Stimulated activated naive CD8-positive, alpha-beta T cell treated with anti-CD3 and anti-CD28 coated beads, Interleukin-15, amount 100 ng/mL, for 72 hours (primary cell): ENCODE measurements around the gene PBX2.
A peak's percentile ranks its signal among the peaks of the same experiment; 100 is the strongest.
"Not testable (repeated sequence)": the region's sequence is repeated elsewhere in the genome, so short reads cannot be mapped to it uniquely, and the experiment has no call there.

ENCODE experiments used
- ATAC-seq: fragments of 150-1000 bp; cut with Tn5 transposase; 2 replicates; pipeline ENCODE4 v1.10.0; 2021; ENCODE audit warnings: mild to moderate bottlenecking, moderate library complexity
- DNase-seq, 2 donors: peaks; one replicate each; pipeline ENCODE4 v3.0.0; 2021 to 2022
- H3K27ac Mint-ChIP-seq, 2 donors: one replicate each; pipeline ENCODE4 v1.8.0; 2022; ENCODE audit warnings: mild to moderate bottlenecking in 2 of 2, mixed read lengths in 2 of 2, moderate library complexity in 2 of 2
- H3K27me3 Mint-ChIP-seq: one replicate; pipeline ENCODE4 v1.8.0; 2022; ENCODE audit warnings: mixed read lengths
- H3K4me1 Mint-ChIP-seq: one replicate; pipeline ENCODE4 v1.8.0; 2022; ENCODE audit warnings: mild to moderate bottlenecking, mixed read lengths
- H3K4me3 Mint-ChIP-seq, 2 donors: one replicate each; pipeline ENCODE4 v1.8.0; 2022; ENCODE audit warnings: mild to moderate bottlenecking in 2 of 2, mixed read lengths in 2 of 2, moderate library complexity in 1 of 2
- H3K9me3 Mint-ChIP-seq, 2 donors: one replicate each; pipeline ENCODE4 v1.8.0; 2022; ENCODE audit warnings: mixed read lengths in 2 of 2

PBX2 gene

GRCh38 chr6:32152769-32153563, 37.0 kb downstream of the PBX2 start:
- Mint-ChIP-seq H3K27me3 (peaks cover 20% of the 10 kb centered on the region), H3K4me3 (peak overlapping the region; percentile 91 to 95), H3K27ac (peak overlapping the region; percentile 89 to 91), H3K9me3 (no peaks in the 10 kb centered on the region), H3K4me1 (peaks cover 69% of the 10 kb centered on the region)
- DNase-seq (no peak), ATAC-seq (no peak)

DNA sequence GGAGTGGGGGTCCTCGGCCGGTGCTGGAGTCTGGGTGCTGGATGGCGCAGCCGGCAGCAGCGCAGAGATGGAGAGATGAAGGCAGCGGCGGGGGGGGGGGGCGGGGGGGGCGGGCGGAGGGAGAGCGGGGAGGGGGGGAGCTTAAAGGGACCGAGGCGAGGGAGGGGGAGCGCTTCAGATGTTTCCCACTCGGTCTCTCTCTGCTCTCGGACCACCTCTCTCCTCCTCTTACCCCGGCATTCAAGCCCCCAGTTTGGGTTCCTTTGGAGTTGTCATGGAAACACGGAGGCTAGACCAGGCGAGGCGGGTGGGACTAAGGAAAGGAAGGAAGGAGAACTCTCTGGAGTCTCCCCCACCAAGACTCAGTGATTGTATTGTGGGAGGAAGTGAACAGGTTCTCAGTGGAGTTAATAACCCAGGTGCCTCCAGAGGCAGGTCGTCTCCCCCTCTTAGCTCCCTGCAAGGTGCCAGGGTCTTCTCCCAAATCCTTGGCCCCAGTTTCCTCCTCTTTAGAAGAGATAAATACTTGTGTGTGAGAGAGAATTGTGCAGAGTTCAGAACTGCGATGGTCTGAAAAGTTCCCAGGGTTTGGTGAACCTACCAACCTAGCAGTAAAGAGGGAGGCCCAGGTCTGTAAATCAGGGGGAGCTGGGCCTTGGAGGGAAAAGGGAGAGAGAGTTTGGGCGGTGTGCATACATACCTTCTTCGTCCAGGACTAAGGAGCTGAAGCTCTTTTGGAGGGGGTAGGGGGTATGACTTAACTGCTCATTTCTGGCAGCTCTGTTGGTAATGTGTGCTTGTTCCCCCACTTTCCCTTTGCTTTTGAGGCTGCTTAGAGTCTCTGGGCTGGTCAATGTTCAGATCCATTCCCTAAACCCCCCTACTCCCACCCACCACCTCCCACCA, 37.9 kb downstream of the PBX2 start, which contains the start of gene PRRT1:
PRRT1 (minus strand) TSS at position 77 of the 906 bp plus-strand sequence. CDS start 112 bp downstream, outside the sequence.
- Mint-ChIP-seq H3K27ac (peak within 1 kb of the TSS; percentile 64 to 78), H3K4me3 (peak within 1 kb of the TSS; percentile 91 to 95), H3K27me3 (peaks cover 22% of the 10 kb centered on the region), H3K4me1 (peaks cover 74% of the 10 kb centered on the region), H3K9me3 (no peaks in the 10 kb centered on the region)
- DNase-seq = no peak
- ATAC-seq = no peak

GRCh38 chr6:32151181-32151862, 38.7 kb downstream of the PBX2 start:
- DNase-seq (no peak), ATAC-seq (no peak)
- Mint-ChIP-seq H3K9me3 (no peaks in the 10 kb centered on the region), H3K27ac (peak overlapping the region; percentile 35 to 64), H3K4me1 (peaks cover 74% of the 10 kb centered on the region), H3K27me3 (peaks cover 22% of the 10 kb centered on the region), H3K4me3 (peak overlapping the region; percentile 77 to 84)

DNA sequence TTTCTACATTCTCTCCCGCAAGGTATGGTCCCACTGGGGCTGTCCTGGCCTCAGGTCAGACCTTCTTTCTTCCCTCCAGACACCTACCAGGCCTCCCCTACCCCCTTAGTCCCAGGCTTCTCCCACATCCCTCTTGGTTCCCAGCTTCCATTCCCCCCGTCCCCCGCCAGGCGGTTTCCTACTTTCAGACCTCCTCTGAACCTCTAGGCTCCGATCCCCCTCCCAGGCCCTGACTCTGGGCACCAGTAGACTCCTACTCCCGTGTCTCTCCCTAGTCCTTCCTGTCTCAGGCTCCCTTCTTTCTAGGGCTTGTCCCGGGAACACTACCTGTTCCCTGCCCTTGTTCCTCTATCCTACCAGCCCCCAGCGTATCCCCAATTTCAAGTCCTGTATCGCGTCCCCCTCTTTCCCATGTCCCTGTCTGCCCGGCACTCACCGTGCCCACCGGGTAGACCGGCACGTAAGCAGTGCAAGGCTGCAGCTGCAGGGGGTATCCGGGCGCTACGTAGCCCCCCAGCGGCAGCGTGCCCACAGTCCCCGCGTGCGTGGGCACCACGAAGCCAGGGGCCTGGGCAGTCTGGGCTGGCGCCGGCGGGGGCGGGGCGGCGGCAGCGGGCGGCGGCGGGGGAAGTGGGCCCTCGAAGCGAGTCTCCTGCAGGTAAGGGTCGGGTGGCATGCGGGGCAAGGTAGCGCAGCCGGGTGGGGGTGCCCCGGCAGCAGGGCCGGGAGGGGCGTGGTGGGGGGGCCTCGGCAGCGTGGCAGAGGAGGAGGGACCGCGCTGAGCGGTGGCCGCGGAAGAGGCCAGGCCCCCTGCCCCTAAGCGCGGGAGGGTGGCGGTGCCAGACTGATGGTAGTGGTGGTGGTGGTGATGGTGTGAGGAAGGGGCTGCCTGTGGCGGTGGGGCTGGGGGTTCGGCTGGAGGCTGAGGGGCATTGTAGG, 39.8 kb downstream of the PBX2 start:
- ATAC-seq (no peak), DNase-seq (no peak)
- Mint-ChIP-seq H3K27me3 (peaks cover 22% of the 10 kb centered on the region), H3K4me3 (peak overlapping the region; percentile 77 to 84), H3K9me3 (no peaks in the 10 kb centered on the region), H3K4me1 (peaks cover 65% of the 10 kb centered on the region), H3K27ac (peak overlapping the region in 1 of 2 donors; percentile 31)

GRCh38 chr6:32149092-32149755, 40.8 kb downstream of the PBX2 start:
- Mint-ChIP-seq H3K27me3 (peaks cover 22% of the 10 kb centered on the region), H3K4me3 (peak overlapping the region; percentile 83 to 89), H3K27ac (peak overlapping the region; percentile 53 to 77), H3K4me1 (peaks cover 56% of the 10 kb centered on the region), H3K9me3 (no peaks in the 10 kb centered on the region)
- no peak for DNase-seq
- peak; percentile 4 for ATAC-seq

DNA sequence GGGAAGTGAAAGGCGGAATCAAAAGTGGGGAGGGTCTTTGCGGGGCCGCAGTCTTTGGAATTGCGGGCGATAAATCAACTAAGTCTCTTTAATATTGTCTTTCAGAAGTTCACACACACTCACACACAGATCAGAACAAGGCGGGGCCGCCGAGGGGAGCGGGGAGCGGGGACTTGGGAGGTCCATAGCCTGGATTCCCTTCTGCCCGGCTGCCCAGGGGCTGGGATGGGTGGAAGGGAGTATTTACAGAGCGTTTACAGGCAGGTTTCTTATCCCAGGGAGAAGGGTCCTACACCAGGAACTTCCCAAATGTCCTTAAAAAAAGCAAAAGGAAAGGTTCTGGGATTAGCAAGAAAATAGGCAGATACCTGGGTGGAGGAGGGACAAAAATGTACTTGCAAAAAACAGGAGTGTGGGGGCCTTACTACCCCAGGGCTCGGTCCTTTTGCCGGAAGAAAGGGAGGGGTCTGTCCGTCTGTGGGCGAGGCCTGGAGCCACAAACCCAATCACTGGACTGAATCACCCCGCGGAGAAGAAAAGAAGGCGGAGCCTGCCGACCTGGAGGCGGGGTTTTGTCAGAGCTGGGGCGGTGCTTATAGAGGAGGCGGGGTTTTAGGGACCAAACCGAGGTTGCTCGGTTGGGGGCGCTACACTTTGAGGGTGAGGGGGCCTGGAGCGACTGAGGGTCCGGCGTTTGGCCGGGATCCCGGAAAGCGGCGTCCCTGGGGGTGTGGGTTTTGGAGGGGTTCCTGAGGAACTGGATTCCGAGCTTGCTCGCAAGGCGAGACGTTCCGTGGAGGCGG, 41.5 kb downstream of the PBX2 start:
- peak overlapping the region; percentile 83 to 89 for H3K4me3 Mint-ChIP-seq
- H3K4me1 Mint-ChIP-seq = peaks cover 55% of the 10 kb centered on the region
- H3K27me3 Mint-ChIP-seq = peaks cover 22% of the 10 kb centered on the region
- peak overlapping the region; percentile 53 to 77 for H3K27ac Mint-ChIP-seq
- no peaks in the 10 kb centered on the region for H3K9me3 Mint-ChIP-seq
- DNase-seq = peak; percentile 81 to 86
- peak; percentile 79 for ATAC-seq

GRCh38 chr6:32147401-32148132, 42.4 kb downstream of the PBX2 start:
- peaks cover 22% of the 10 kb centered on the region for H3K27me3 Mint-ChIP-seq
- no peak overlapping the region for H3K27ac Mint-ChIP-seq
- peak overlapping the region; percentile 83 to 89 for H3K4me3 Mint-ChIP-seq
- H3K4me1 Mint-ChIP-seq = peaks cover 45% of the 10 kb centered on the region
- DNase-seq = no peak
- no peaks in the 10 kb centered on the region for H3K9me3 Mint-ChIP-seq
- no peak for ATAC-seq

GRCh38 chr6:32146687-32147086, 43.3 kb downstream of the PBX2 start:
- H3K27ac Mint-ChIP-seq = peak overlapping the region in 1 of 2 donors; percentile 28
- H3K4me3 Mint-ChIP-seq = no peak overlapping the region
- no peaks in the 10 kb centered on the region for H3K9me3 Mint-ChIP-seq
- peaks cover 37% of the 10 kb centered on the region for H3K4me1 Mint-ChIP-seq
- ATAC-seq = no peak
- peaks cover 22% of the 10 kb centered on the region for H3K27me3 Mint-ChIP-seq
- DNase-seq = no peak

GRCh38 chr6:32146287-32146686, 43.7 kb downstream of the PBX2 start:
- H3K9me3 Mint-ChIP-seq = no peaks in the 10 kb centered on the region
- H3K27ac Mint-ChIP-seq = no peak overlapping the region
- ATAC-seq (no peak), DNase-seq (no peak)
- peaks cover 22% of the 10 kb centered on the region for H3K27me3 Mint-ChIP-seq
- H3K4me3 Mint-ChIP-seq = no peak overlapping the region
- H3K4me1 Mint-ChIP-seq = peaks cover 33% of the 10 kb centered on the region

GRCh38 chr6:32144238-32144637, 45.8 kb downstream of the PBX2 start:
- DNase-seq, ATAC-seq, H3K4me3 Mint-ChIP-seq, H3K27ac Mint-ChIP-seq, H3K9me3 Mint-ChIP-seq: not testable (repeated sequence)
- Mint-ChIP-seq H3K4me1 (peaks cover 18% of the 10 kb centered on the region), H3K27me3 (peaks cover 14% of the 10 kb centered on the region)

DNA sequence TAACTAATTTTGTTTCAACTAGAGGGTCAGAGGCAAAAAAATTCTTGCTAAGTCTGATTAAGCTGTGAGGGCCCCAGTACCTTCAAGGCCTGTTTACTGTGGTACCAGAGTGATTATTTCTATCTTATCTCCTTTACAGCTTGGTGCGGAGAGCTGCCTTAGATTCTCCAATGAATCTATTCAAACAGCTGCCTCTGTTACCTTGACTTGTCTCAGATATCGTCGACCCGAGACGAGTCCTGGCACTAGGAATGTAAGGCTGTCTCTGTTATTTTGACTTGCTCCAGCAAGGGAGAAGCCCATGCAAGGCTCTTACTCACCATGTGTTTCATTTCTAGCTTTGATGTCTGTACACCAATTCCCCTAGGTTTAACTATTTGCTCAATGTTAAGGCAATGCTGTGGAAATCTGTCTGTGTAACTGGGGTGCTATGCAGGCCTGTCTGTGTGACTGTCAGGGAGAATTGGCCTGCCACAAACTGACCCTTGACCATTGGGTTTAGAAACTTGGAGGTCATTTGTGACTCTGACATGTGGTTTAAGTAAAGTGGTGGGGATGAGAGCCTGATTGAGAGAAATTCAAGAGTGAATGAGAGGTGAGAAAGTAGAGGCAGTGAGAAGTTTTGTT, 49.5 kb downstream of the PBX2 start:
- H3K27ac Mint-ChIP-seq = no peak overlapping the region
- H3K4me3 Mint-ChIP-seq = no peak overlapping the region
- DNase-seq = no peak
- H3K27me3 Mint-ChIP-seq = no peaks in the 10 kb centered on the region
- H3K9me3 Mint-ChIP-seq = no peaks in the 10 kb centered on the region
- H3K4me1 Mint-ChIP-seq = no peaks in the 10 kb centered on the region
- no peak for ATAC-seq

- no peaks in the 10 kb centered on the region for H3K4me1 Mint-ChIP-seq
- no peaks in the 10 kb centered on the region for H3K27me3 Mint-ChIP-seq
- ATAC-seq (no peak), DNase-seq (no peak)
- H3K9me3 Mint-ChIP-seq = no peaks in the 10 kb centered on the region
- H3K4me3 Mint-ChIP-seq = no peak overlapping the region
- no peak overlapping the region for H3K27ac Mint-ChIP-seq
Observed at GRCh38 chr6:32139590-32139989, 50.4 kb downstream of the PBX2 start.
